Neural cell (in vitro differentiated cells): ENCODE data around the gene NEDD4L. TPM values are rescaled to one million over a fixed set of nuclear protein-coding genes. Genes with fewer than 3 reads are reported as not detected.

Experiments used
- H2AFZ ChIP-seq: fragments of 200-600, 300-800 bp; sonication (generic), shearing (Covaris generic); 2 replicates; pipeline ENCODE4 v1.6.0; 2014; ENCODE audit warnings: low read depth, mild to moderate bottlenecking, antibody characterized with exemption, low read length, moderate library complexity
- H3F3A ChIP-seq: fragments of 200-600 bp; shearing (Covaris generic); 2 replicates; pipeline ENCODE4 v1.6.1; 2016; ENCODE audit warnings: mild to moderate bottlenecking, moderate library complexity, mixed read lengths, antibody characterized with exemption, low read length; ENCODE audit not compliant: insufficient read depth, poor library complexity, severe bottlenecking
- H3K27ac ChIP-seq: fragments of 200-600, 300-800 bp; sonication (generic), shearing (Covaris generic); 2 replicates; pipeline ENCODE4 v1.5.1; 2014; ENCODE audit warnings: mild to moderate bottlenecking, low read length, moderate library complexity
- H3K27me3 ChIP-seq: fragments of 300-800, 200-600 bp; sonication (generic), shearing (Covaris generic); 2 replicates; pipeline ENCODE4 v1.6.0; 2014; ENCODE audit warnings: mild to moderate bottlenecking, low read depth, low read length, moderate library complexity; ENCODE audit not compliant: insufficient read depth
- H3K36me3 ChIP-seq: fragments of 300-800, 200-600 bp; sonication (generic), shearing (Covaris generic); 2 replicates; pipeline ENCODE4 v1.5.1; 2014; ENCODE audit warnings: mild to moderate bottlenecking, antibody characterized with exemption, low read length, moderate library complexity; ENCODE audit not compliant: insufficient read depth
- H3K4me2 ChIP-seq: fragments of 300-800, 200-600 bp; sonication (generic), shearing (Covaris generic); 2 replicates; pipeline ENCODE4 v1.6.0; 2014; ENCODE audit warnings: mild to moderate bottlenecking, low read length
- H3K4me3 ChIP-seq: fragments of 300-800, 200-600 bp; sonication (generic), shearing (Covaris generic); 2 replicates; pipeline ENCODE4 v1.5.1; 2014; ENCODE audit warnings: mild to moderate bottlenecking, low read length, moderate library complexity
- H3K79me2 ChIP-seq: fragments of 200-600 bp; shearing (Covaris generic); replicated peaks from 2 replicates; pipeline ENCODE4 v1.6.0; 2014; ENCODE audit warnings: mild to moderate bottlenecking, low read length, moderate library complexity; ENCODE audit not compliant: insufficient read depth
- H3K9ac ChIP-seq: fragments of 300-800, 200-600 bp; sonication (generic), shearing (Covaris generic); 2 replicates; pipeline ENCODE4 v1.6.1; 2016; ENCODE audit warnings: mild to moderate bottlenecking, low read length, mixed read lengths
- H3K9me2 ChIP-seq: fragments of 200-600 bp; shearing (Covaris generic); 2 replicates; pipeline ENCODE4 v1.6.1; 2016; ENCODE audit warnings: mild to moderate bottlenecking, low read length, mixed read lengths; ENCODE audit not compliant: insufficient read depth
- H3K9me3 ChIP-seq: fragments of 200-600, 300-800 bp; sonication (generic), shearing (Covaris generic); 2 replicates; pipeline ENCODE4 v1.6.1; 2016; ENCODE audit warnings: mild to moderate bottlenecking, mixed run types, low read length, moderate library complexity, mixed read lengths
- H4K20me1 ChIP-seq: fragments of 200-600 bp; shearing (Covaris generic); 2 replicates; pipeline ENCODE4 v1.6.1; 2016; ENCODE audit warnings: mild to moderate bottlenecking, mixed run types; ENCODE audit not compliant: insufficient read depth
- EP300 ChIP-seq: fragments of 450-650 bp; conservative IDR thresholded peaks from 2 replicates; pipeline ENCODE4 v1.6.1; 2014; ENCODE audit warnings: antibody characterized with exemption, mild to moderate bottlenecking, moderate library complexity; ENCODE audit not compliant: poor library complexity, severe bottlenecking
- EZH2 ChIP-seq: fragments of 200-600, 300-800 bp; shearing (Covaris generic), sonication (generic); IDR thresholded peaks from 2 replicates; pipeline ENCODE4 v1.6.1; 2014; ENCODE audit warnings: antibody characterized with exemption, low read length, borderline replicate concordance, mild to moderate bottlenecking; ENCODE audit not compliant: insufficient read depth, poor library complexity, severe bottlenecking
- MXI1 ChIP-seq: fragments of 450-650 bp; conservative IDR thresholded peaks from 2 replicates; pipeline ENCODE4 v1.6.1; 2014; ENCODE audit warnings: antibody characterized with exemption, mild to moderate bottlenecking; ENCODE audit not compliant: poor library complexity, severe bottlenecking
- POLR2AphosphoS5 ChIP-seq: IDR thresholded peaks from 2 replicates; pipeline ENCODE4 v1.6.1; 2012
- RAD21 ChIP-seq: fragments of 450-650 bp; conservative IDR thresholded peaks from 2 replicates; pipeline ENCODE4 v1.6.1; 2014; ENCODE audit warnings: antibody characterized with exemption, mild to moderate bottlenecking, moderate library complexity
- REST ChIP-seq: IDR thresholded peaks from 2 replicates; pipeline ENCODE4 v1.6.1; 2012; ENCODE audit warnings: borderline replicate concordance
- SMC3 ChIP-seq: fragments of 450-650 bp; conservative IDR thresholded peaks from 2 replicates; pipeline ENCODE4 v1.6.1; 2014; ENCODE audit warnings: antibody characterized with exemption, mild to moderate bottlenecking, moderate library complexity; ENCODE audit not compliant: poor library complexity
- TAF1 ChIP-seq: IDR thresholded peaks from 2 replicates; pipeline ENCODE4 v1.6.1; 2012; ENCODE audit warnings: low read depth
- polyA plus RNA-seq: library from polyadenylated mRNA; depleted of rRNA; stranded (reverse); fragments of >200 nt; gene quantifications from 2 replicates; pipeline ENCODE4 v1.2.3, GENCODE V29; 2014
- TF ChIP-seq, protein P1 (sequence below): fragments of 450-650 bp; IDR thresholded peaks from 2 replicates; pipeline ENCODE4 v1.5.1; 2014; ENCODE audit warnings: antibody characterized with exemption, mild to moderate bottlenecking, moderate library complexity; ENCODE audit not compliant: poor library complexity, severe bottlenecking

Gene NEDD4L
- polyA plus RNA-seq, 1 donor from 2014 or later = 97.9 TPM

DNA sequence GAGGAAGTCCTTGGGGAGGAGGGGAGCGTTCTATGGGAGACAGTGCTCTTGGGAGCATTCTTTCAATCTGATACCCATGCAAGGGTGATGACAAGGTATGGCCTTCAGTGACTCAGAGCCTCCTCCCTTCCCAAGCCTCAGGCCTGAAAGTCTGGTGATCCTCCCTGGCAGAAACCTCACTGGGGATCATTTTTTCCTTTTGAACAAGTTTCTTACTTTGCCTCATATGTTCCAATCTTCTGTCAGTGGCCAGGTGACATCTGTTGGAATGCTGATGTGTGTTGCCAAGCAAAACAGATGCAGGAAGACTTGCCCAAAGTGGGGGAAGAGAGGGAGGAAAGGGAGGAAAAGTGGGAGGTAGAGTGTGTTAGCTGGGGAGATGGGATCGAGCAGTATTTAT lies 224.8 kb downstream of the NEDD4L start:
- TF ChIP-seq, protein P1, sequence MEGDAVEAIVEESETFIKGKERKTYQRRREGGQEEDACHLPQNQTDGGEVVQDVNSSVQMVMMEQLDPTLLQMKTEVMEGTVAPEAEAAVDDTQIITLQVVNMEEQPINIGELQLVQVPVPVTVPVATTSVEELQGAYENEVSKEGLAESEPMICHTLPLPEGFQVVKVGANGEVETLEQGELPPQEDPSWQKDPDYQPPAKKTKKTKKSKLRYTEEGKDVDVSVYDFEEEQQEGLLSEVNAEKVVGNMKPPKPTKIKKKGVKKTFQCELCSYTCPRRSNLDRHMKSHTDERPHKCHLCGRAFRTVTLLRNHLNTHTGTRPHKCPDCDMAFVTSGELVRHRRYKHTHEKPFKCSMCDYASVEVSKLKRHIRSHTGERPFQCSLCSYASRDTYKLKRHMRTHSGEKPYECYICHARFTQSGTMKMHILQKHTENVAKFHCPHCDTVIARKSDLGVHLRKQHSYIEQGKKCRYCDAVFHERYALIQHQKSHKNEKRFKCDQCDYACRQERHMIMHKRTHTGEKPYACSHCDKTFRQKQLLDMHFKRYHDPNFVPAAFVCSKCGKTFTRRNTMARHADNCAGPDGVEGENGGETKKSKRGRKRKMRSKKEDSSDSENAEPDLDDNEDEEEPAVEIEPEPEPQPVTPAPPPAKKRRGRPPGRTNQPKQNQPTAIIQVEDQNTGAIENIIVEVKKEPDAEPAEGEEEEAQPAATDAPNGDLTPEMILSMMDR = no peak
- no peak for TF ChIP-seq SMC3
- TF ChIP-seq POLR2AphosphoS5 = no peak
- no peak for TF ChIP-seq EZH2
- no peak overlapping the region for H3K27ac ChIP-seq
- H3K27me3 ChIP-seq = no peaks in the 10 kb centered on the region
- no peak overlapping the region for H3K4me2 ChIP-seq
- H3K9ac ChIP-seq = no peak overlapping the region
- peaks cover 18% of the 10 kb centered on the region for H3K79me2 ChIP-seq
- no peaks in the 10 kb centered on the region for H3K9me2 ChIP-seq
- no peak overlapping the region for H3K4me3 ChIP-seq
- peaks cover 5% of the 10 kb centered on the region for H3F3A ChIP-seq
- no peaks in the 10 kb centered on the region for H3K36me3 ChIP-seq
- no peak overlapping the region for H2AFZ ChIP-seq
- no peaks in the 10 kb centered on the region for H4K20me1 ChIP-seq
- H3K9me3 ChIP-seq = no peaks in the 10 kb centered on the region

GRCh38 chr18:58269931-58270330 lies 225.9 kb downstream of the NEDD4L start:
- Histone ChIP-seq H3K36me3 (no peaks in the 10 kb centered on the region), H4K20me1 (no peaks in the 10 kb centered on the region), H3K4me3 (no peak overlapping the region), H3F3A (peaks cover 1% of the 10 kb centered on the region), H3K9ac (no peak overlapping the region), H3K79me2 (peaks cover 18% of the 10 kb centered on the region), H3K4me2 (no peak overlapping the region), H3K27me3 (no peaks in the 10 kb centered on the region), H3K9me2 (no peaks in the 10 kb centered on the region), H3K27ac (no peak overlapping the region), H3K9me3 (no peaks in the 10 kb centered on the region), H2AFZ (no peak overlapping the region)
- TF ChIP-seq RAD21 (no peak), MXI1 (no peak), EZH2 (no peak), SMC3 (no peak), REST (no peak), TAF1 (no peak), EP300 (no peak), POLR2AphosphoS5 (no peak)
- TF ChIP-seq, protein P1 = no peak
